ENCODE data around the gene PRKG1.

GRCh38 chr10:51082857-51083256 lies 8.6 kb downstream of the PRKG1 start:
- TF ChIP-seq CTCF (IDR thresholded peaks at IDR 0.05; ENCODE audit: low read depth, low read length, poor library complexity, severe bottlenecking) (no peak), EZH2phosphoT487 (IDR thresholded peaks at IDR 0.05; ENCODE audit: borderline replicate concordance, low read length) (no peak)
